Endometrial microvascular endothelial cells (primary cell): ENCODE results near the gene PPARA. TPM values are rescaled to one million over a fixed set of nuclear protein-coding genes. Genes with fewer than 3 reads are reported as not detected.

Source experiments
- in situ Hi-C: cut with HindIII; loops from 2 replicates; pipeline ENCODE4 v1.10.0; 2017; ENCODE audit warnings: low sequenced_read_pairs, low pct_unique_long_range_greater_than_20kb; ENCODE audit errors: inconsistent ontology term
- total RNA-seq: library from RNA; depleted of rRNA; stranded (reverse); fragments of >200 nt; gene quantifications from one replicate; pipeline ENCODE4 v1.2.3, GENCODE V29; 2015; ENCODE audit errors: inconsistent ontology term

Gene PPARA
- total RNA-seq, 1 donor from 2014 or later = 4.6 TPM

DNA sequence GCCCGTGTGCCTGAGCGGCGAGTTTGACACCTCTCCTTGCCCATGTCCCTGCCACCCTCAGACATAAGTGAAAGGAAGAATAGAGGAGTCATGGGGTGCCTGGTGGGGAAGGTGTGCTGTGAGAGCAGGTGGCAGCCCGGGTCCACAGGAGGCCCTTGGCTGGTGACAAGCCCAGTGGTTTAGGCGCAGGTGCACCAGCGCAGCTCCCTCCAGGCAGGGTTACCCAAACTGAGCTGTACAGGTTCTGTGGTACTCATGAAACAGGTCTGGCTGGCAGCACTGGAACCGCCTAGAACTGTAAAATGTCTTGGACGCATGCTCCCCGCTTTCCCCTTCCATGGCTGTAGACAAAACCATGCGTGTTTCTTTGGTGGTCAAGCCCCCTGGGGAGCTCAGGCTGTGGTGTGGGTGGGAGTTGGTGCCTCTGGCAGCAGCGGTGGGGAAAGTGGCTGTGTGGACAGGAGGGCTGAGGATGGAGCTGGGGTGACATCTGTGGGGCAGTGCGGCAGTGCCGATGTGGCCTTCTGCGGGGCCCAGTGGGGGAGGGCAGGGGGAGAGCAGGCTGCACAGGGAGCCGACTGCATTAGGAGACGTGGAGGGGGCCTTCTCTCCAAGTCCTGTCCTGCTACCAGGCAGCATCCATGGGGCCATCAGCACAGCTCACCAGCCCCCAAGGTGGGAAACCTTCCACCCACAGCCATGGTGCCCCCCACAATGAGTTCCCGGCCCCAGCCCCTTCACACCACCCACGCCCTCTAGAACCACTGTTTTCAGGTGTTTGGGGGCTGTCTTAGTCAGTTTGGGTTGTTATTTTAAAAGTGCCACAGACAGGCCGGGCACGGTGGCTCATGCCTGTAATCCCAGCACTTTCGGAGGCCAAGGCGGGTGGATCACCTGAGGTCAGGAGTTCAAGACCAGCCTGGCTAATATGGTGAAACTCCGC, 140.8 kb downstream of the PPARA start:
- in situ Hi-C loops = no loop called here

DNA sequence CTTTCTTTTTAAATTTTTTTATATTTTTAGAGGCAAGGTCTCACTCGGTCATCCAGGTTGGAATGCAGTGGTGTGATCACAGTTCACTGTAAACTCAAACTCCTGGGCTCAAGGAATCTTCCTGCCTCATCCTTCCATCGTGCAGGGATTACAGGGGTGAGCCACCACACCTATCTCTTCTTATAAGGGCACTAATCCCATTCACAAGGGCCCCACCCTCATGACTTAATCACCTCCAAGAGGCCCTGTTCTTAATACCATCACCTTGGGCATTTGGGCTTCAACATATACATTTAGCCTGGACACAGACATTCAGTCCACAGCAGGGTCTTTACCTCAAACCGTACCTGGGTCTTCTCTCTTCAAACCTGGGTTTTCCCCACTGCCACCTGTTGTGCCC, 141.8 kb downstream of the PPARA start:
- in situ Hi-C loops = no loop called here

DNA sequence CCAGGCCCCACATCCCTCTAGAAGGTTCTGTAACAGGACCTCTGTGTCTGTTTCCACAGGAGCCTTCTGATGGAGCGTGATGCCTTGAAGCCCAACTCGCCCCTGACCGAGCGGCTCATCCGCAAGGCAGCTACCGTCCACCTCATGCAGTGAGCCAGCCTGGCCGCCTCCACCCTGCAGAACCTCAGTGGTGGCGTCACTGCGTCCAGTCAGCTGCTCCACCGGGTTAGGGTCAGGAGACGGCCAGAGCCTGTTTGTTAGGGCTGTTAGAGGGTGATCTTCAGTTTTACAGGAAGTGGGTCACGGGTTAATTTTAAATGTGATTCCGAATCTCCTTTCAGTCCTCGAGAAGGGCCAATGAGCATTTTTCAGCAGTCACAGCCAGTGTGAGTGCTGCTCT, 142.4 kb downstream of the PPARA start:
- in situ Hi-C loops = no loop called here

Other genes with a start within 250 kb of the PPARA start
- 0.19 TPM for gene WNT7B, start 173.4 kb upstream of the PPARA start, total RNA-seq
- gene CDPF1, start 99.8 kb downstream of the PPARA start, total RNA-seq = 34.5 TPM
- gene PKDREJ, start 112.8 kb downstream of the PPARA start, total RNA-seq = not detected
- 49.3 TPM for gene TTC38, start 117.5 kb downstream of the PPARA start, total RNA-seq
- gene GTSE1, start 146.3 kb downstream of the PPARA start, total RNA-seq = 22.8 TPM
- gene TRMU, start 185.2 kb downstream of the PPARA start, total RNA-seq = 43.3 TPM